Measurements from ENCODE around the gene SCTR.

The SCTR gene

GRCh38 chr2:119549241-119549640 lies 25.0 kb upstream of the SCTR start:
- no peak for TF ChIP-seq CTCF (conservative IDR thresholded peaks at IDR 0.05)
- no peak overlapping the region for H3K27ac ChIP-seq

- no peak for TF ChIP-seq CTCF (conservative IDR thresholded peaks at IDR 0.05)
- H3K27ac ChIP-seq, result no peak overlapping the region
These were observed 24.3 kb upstream of the SCTR start for GRCh38 chr2:119548516-119549120.

- no peak overlapping the region for H3K27ac ChIP-seq
- no peak for TF ChIP-seq CTCF (conservative IDR thresholded peaks at IDR 0.05)
These were observed 22.1 kb upstream of the SCTR start for GRCh38 chr2:119546447-119546767.

- H3K27ac ChIP-seq, result no peak overlapping the region
- TF ChIP-seq CTCF (conservative IDR thresholded peaks at IDR 0.05), result no peak
These were observed 21.6 kb upstream of the SCTR start for GRCh38 chr2:119545754-119546446.

- no peak for TF ChIP-seq CTCF (conservative IDR thresholded peaks at IDR 0.05)
- H3K27ac ChIP-seq, result no peak overlapping the region
These were observed 20.7 kb upstream of the SCTR start for GRCh38 chr2:119544939-119545475.

GRCh38 chr2:119544075-119544938 lies 20.0 kb upstream of the SCTR start, which contains the start of gene CFAP221:
CFAP221 (plus strand) TSS chr2:119544449; CDS start chr2:119546132, 1,683 bp downstream.
- TF ChIP-seq CTCF (conservative IDR thresholded peaks at IDR 0.05), result no peak
- H3K27ac ChIP-seq, result no peak within 1 kb of the TSS; the same call in 1 of the 2 replicates

GRCh38 chr2:119541476-119541875 lies 17.2 kb upstream of the SCTR start:
- TF ChIP-seq CTCF (conservative IDR thresholded peaks at IDR 0.05), result no peak

More at GRCh38 chr2:119541476-119541875, 17.2 kb upstream of the SCTR start:
- no peak overlapping the region for H3K27ac ChIP-seq

Measured in VCaP (cell line).